GM19468 (cell line): ENCODE measurements around the gene TAF11.
"Not testable (repeated sequence)": the region's sequence is repeated elsewhere in the genome, so short reads cannot be mapped to it uniquely, and the experiment has no call there.

Experiments used
- ATAC-seq: cut with Tn5 transposase; IDR thresholded peaks from one replicate; pipeline ENCODE4 v1.9.1; 2021; ENCODE audit warnings: mild to moderate bottlenecking, moderate library complexity, moderate number of reproducible peaks; ENCODE audit not compliant: unreplicated experiment; ENCODE audit errors: extremely low read depth

The TAF11 gene

DNA sequence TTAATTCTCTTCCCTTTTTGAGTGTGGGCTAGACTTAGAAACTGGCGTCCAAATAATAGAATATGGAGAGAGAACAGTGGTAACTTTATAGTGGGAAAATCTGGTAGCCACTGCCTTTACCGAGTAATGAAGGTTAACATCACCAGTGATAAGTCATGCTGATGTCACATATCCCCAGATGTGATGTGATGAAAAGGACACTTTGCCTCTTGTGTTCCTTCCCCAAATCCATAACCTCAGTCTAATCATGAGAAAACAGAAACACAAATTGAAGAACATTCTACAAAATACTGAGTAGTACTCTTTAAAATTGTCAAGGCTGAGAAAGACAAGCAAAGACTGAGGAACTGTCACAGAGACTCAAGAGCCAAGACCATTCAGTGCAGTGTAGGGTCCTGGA is 19.0 kb upstream of the TAF11 start:
- ATAC-seq = no peak

DNA sequence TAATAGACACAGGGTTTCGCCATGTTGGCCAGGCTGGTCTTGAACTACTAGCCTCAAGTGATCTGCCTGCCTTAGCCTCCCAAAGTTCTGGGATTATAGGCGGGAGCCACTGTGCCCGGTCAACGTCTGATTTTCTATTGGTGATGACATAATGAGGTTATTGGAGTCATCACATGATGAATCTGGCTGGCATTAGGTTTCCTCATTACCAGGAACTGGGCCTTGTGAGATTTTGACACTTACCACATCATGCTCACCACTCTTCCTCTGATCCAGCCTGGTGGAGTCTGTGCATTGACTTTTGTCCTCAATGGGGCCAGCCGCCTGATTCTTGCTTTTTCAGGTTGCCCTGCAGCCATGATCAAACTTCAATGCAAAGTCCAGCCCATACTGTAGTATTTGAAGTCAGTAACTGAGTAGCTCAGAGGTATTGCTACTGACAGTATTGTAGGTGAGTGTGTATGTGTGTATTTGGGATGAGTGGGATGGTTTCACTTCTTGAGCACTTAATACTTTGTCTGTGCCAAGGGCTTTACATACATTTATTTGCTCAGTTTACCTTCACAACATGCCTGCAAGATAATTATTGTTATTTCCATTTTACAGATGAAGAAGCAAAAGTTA is 17.3 kb upstream of the TAF11 start:
- no peak for ATAC-seq

DNA sequence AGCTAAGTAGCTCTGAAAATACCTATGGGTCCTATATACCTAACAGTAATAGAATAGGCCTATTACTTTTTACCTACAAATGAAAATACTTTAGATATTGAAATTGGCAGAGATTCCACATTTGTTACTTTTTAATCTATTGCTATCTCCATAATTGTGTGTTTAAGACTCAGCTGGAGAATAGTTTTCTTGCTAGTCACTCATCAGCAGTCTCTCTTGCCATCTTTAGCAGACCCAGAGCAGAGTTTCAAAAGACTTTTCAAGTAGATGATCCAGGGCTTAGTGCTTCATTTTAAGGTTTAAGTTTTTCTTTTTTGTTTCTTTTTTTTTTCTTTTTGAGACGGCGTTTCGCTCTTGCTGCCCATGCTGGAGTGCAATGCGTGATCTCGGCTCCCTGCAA is 14.1 kb upstream of the TAF11 start:
- no peak for ATAC-seq

DNA sequence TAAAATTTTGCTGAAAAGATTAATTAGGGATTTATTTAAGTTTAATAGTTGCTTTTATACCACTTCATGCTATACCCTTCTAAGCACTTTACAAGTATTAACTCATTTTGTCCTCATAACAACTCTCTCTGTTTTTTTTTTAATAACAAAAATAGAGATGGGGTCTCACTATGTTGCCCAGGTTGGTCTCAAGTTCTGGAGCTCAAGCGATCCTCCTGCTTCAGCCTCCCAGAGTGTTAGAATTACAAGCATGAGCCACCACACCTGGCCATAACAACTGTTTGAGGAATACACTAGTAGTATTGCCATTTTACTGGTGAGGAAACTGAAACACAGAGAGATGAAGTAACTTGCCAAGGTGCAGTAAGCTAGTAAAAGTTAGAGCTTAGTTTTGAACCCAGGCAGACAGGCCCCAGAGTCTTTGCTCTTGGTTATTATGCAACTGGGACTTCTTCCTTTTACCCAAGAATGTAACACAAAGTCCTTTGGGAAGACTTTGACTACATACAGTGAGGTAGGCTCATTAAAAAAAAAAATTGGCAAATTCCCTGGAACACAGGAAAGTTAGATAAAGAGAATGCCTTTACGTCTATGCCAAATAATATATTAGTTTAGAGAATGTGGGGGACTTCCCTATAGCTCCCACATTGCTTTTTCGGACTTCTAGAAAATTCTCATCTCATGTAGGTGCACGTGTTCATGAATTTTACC is 12.6 kb upstream of the TAF11 start:
- no peak for ATAC-seq

DNA sequence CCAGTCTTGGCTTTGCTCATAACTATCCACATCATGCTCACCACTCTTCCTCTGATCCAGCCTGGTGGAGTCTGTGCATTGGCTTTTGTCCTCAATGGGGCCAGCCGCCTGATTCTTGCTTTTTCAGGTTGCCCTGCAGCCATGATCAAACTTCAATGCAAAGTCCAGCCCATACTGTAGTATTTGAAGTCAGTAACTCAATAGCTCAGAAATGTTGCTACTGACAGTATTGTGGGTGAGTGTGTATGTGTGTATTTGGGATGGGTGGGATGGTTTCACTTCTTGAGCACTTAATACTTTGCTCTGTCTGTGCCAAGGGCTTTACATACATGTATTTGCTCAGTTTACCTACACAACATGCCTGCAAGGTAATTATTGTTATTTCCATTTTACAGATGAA is 11.9 kb upstream of the TAF11 start:
- not testable (repeated sequence) for ATAC-seq

DNA sequence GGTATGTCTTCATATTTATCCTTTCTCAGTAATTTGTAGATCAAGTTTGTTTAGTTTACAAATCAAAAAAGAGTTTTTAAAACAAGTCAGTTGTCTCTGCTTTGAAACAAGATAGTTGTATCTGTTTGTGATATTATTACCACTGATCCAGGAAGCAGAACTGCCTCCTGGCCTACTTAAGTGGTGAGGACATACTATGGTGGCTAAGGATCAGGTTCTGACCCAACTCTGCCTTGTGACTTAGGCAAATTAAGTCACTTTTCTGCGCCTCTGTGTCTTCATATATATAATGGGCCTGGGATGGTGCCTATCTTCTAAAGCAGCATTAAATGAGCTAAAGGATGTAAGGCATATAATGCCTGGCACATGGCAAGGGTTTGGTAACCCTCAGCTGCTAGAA is 9.9 kb upstream of the TAF11 start:
- ATAC-seq = no peak

DNA sequence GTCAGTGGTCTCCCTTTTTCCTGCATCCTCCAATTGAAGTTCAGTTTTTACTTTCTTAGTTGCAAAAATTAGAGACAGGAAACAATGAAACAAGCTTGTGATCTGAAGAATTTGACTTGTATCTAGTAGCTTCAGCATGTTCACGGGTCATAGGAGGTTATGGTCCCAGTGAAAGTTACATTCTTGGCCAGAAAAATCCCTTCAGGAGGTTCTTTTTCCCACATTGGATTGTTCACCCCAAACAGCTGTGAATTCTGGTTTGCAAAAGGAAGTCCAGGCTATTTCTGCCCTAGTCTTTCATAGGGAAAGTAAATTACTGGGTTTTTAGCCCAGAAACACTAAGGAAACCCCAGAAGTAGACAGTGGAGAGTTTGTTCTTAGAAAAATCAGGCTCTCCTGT is 9.3 kb upstream of the TAF11 start:
- ATAC-seq = no peak

DNA sequence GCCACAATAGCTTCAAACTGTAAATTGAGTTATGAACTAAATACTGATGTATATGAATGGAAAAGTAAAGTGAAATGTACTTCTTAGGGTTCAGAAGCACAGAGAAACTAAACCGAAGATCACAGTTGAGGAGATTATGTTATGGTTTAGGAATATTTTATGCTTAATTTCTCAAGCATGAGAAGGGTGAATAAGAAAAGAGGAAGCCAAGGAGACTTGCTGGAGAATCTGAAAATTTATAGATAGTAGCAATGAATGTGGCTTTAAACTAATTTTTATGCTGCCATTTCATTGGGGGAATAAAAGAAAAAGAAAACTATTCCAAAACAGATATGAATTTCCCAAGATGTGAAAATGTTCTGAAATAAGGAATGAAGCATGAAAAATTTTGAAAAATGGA is 6.9 kb upstream of the TAF11 start:
- no peak for ATAC-seq

DNA sequence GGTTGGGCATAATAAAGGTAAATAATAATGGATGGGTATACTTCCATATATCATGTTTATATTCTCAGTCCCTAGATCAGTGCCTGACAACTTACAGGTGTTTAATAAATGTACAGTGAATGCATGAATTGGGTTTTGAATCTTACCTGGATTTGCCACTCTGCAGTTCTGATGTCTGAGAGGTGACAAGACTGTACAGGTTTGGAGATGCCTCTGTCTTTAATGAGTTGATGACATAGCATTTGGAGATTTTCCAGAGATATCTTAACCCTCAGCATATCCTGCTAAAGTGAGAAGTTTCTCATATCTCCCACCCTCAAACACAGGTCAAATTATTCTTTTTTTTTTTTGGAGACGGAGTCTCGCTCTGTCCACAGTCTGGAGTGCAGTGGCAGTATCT is 3.5 kb upstream of the TAF11 start:
- no peak for ATAC-seq

DNA sequence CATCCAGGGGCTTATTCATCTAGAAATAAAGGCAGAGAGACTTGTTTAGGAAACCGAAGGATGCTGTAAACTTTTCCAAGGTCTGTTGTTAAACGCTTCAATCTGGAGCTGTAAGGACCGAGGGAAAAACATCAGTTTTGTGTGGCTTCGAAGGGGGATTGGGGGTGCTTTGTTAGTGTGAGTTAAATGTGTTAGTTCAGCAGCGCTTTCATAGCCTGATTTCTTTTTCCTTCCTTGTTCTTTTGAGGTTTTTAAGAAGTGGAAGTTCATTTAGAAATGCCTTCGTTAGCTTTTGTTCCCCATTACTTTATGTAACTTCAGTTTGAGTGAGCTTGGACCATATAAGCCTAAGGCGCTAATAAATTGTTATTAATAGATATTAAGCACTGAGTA is 2.7 kb upstream of the TAF11 start:
- ATAC-seq = no peak

DNA sequence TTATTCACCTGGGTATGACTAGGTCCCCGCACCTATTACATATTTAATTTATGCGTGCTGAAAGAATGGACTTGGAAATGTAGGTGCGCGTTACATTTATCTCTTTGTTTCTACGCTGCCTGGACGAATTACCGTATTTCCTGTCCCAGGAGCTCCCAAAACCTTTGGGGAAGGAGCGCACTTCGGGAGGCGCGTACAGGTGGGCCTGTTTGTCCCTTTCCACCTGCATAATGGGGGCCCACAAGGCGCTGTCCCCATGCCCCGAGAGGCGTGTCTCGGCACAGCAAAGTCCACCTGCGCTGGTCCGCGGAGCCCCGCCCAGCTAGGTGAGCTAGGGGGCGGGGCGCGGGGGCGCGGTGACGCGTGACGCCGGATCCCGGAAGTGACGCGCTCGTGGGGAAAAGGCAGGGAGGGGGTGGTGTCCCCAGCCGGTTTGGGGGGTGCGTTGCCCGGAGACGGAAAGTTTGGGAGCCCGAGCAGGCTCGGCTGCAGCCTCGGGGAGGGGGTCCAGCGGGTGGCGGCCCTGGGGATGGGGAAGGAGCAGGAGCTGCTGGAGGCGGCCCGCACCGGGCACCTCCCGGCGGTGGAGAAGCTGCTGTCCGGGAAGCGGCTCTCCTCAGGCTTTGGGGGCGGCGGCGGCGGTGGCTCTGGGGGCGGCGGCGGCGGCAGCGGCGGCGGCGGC is 1.2 kb upstream of the TAF11 start, which contains the start of gene ANKS1A:
Gene ANKS1A, plus strand, starts transcription at position 382 of the 682 bp plus-strand sequence. Its CDS starts 148 bp downstream, at position 530.
- ATAC-seq = no peak

DNA sequence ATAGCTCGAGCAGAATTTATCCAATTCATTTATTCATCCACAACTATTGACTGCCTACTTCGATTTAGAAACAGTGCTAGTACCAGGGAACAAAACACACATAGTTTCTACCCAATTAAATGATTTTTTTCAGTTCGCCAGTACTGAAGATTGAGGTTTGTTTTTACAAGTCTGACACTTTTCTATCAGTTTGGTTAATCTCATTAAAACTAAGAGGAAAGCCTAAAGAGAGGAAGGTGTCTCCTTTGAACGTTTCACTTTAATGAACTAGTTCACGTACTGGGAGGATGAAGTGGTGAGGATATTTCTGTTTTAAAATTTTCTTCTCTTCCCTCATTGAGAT is 643 bp upstream of the TAF11 start:
- no peak for ATAC-seq

DNA sequence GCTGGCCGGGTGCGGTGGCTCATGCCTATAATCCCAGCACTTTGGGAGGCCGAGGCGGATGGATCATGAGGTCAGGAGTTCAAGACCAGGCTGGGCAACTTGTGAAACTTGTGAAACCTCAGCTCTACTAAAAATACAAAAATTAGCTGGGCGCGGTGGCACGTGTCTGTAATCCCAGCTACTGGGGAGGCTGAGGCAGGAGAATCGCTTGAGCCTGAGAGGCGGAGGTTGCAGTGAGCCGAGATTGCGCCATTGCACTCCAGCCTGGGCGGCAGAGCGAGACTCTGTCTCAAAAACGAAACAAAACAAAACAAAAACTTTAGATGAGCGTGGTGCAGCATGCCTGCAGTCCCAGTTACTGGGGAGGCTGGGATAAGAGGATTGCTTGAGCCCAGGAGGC is 2.0 kb downstream of the TAF11 start:
- ATAC-seq = not testable (repeated sequence)

DNA sequence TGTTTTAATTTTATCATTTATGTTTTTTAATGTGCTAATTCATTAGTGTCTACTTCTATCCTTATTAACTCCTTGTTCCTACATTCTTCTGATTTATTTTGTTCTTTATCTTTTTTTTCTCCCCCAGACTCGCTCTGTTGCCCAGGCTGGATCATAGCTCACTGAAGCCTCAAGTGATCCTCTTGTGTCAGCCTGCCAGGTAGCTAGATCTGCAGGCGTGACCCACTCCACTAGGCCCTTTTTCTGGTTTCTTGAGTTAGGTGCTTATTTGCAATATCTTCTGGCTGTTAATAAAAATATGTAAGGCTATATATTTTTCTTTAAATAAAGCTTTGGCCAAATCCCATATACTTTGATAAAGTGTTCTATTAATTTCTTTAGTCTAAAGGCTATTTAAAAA is 2.8 kb downstream of the TAF11 start:
- ATAC-seq = no peak

DNA sequence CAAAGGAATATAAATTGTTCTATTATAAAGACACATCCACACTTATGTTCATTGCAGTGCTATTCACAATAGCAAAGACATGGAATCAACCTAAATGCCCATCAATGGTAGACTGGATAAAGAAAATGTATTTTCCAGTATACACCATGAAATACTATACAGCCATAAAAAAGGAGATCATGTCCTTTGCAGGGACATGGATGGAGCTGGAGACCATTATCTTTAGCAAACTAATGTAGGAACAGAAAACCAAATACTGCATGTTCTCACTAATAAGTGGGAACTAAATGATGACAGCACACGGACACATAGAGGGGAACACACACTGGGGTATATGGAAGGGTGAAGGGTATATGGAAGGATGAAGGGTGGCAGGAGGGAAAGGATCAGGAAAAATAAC is 3.8 kb downstream of the TAF11 start:
- ATAC-seq = not testable (repeated sequence)

DNA sequence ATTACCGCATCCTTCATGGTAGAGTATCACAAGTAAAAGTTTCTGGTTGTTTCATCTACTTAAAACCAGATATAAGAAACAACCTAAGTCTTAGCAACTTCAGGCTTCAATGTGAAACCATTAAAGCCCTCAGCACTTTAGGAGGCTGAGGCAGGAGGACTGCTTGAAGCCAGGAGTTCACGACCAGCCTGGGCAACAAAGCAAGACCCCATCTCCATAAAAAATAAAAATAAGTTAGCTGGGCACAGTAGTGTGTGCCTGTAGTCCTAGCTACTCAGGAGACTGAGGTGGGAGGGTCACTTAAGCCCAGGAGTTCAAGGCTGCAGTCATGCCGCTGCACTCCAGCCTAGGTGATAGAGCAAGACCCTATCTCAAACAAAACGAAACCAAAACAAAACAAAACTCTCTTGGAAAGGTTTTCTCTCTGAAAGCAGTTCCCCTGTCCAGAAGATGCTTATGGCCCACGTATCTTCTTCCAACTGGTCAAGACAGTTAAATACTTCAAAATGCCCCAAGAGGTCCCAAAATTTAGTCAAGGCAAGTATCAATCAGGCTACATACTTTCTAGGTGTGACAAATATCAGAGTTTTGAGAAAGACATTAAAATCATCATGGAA is 9.9 kb downstream of the TAF11 start:
- ATAC-seq = no peak

DNA sequence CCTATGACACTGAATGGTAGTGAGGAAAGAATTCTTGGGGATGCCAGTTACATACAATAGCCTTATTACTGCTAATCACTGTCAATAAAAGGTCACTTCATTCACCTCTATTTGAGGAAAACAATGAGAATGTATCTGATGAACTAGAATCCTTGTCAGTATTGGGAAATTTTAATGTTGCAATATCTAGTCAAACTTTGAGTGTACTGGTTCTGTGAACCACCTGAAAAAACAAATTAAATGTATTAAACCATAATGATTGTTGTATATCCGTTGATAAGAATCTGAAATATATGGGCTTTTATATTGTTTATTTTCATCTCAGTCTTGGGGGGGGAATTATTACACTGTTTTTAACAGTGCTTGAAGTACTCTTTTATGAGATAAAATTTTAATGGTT is 10.6 kb downstream of the TAF11 start:
- ATAC-seq = no peak

DNA sequence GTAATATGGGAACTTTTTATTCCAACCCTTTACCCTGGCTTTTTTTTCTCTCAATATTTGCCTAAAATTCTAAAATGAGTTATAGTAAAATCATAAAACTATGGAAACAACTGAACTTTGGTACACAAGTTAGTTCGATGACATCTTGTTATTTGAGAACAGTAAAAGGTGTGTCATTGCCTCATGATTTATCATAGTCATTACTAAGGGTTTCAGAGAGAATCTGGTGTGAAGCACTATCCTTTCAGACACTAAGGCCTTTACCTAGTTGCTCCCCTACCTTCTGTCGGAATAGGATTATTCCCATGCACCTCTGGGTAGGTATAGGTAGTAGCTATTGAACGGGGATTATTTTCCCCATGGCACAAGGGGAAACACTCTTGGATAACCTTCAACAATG is 11.4 kb downstream of the TAF11 start:
- ATAC-seq = no peak

DNA sequence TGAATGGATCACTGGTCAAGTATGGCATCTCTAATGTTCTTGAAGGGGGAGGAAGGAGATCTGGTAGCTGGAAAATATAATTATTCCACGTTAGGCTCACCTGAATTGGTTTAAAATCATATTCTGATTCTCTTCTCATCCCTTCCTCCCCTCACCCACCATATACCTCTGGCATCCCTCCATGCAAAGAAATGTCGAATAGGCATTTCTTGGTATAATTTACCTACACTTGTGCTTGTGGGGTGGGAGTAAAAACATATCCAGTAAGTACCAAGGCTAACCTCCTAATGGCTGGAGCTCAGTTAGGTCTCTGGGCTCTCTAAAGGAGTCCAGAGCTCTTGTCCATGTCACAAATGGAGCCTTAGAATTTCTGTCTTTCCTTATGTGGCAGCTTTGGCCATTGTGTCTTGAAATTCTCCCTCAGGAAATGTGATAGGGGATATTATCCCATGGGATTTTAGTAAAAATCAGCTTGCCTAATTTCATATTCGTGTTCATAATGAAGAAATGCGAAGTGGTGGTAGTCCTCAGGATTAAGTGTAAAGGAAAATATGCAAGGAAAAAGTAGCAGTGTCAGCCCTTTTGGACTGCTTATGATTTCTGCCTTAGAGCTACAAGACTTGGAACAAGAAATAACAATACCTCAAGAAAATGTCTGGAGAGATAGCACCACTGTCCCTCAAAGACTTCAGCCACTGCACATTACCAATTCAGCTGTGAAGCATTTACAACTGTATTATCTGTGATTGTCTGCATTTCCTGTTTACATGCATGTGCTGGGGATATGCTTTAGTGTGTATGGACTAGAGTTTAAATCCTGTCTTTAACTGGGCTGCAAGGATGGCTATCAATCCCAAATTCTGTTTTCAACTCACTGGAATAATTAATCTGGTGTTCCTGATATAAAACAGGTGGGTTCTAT is 12.3 kb downstream of the TAF11 start:
- ATAC-seq = no peak

DNA sequence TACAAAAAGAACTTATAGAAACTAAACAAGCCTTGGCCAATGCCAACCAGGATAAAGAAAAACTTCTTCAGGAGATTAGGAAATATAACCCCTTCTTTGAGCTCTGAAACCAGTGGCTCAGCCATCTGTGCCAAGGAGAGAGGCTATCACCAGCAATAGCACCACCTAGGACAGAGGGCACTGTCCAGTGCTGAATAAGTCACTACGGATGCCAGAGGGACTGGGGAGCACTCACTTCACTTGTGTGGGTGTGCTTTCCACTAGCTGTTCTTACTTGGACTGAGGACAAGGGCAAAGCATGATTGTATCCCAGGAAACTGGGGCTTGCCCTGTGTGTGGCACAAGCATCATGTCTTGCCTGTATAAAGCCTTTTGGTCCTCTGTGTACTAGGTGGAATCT is 15.5 kb downstream of the TAF11 start:
- no peak for ATAC-seq
